Measurements from ENCODE around the gene TMEM196.

Gene TMEM196

DNA sequence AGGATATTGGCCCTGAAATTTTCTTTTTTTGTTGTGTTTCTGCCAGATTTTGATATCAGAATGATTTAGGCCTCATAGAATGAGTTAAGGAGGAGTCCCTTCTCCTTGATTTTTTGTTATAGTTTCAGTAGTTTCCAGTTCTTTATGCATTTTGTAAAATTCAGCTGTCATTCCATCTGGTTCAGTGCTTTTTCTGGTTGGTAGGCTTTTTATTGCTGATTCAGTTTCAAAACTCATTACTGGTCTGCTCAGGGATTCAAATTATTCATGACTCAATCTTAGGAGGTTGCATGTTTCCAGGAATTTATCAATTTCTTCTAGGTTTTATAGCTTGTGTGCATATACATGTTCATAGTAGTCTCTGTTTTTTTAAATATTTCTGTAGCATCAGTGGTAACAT lies 10.1 kb upstream of the TMEM196 start:
- H3K27ac ChIP-seq (ENCODE audit: low read length): no peak overlapping the region
- H3K4me1 ChIP-seq (ENCODE audit: low read length): no peaks in the 10 kb centered on the region
- H2AFZ ChIP-seq (ENCODE audit: low read length): no peak overlapping the region
- H3K4me3 ChIP-seq (ENCODE audit: low read length): no peak overlapping the region
- no peak for DNase-seq
- no peaks in the 10 kb centered on the region for H4K20me1 ChIP-seq (ENCODE audit: insufficient read depth, low read length)
- H3F3A ChIP-seq (ENCODE audit: insufficient read depth, low read length): no peaks in the 10 kb centered on the region
- no peak overlapping the region for H3K4me2 ChIP-seq (ENCODE audit: low read depth, low read length)
- no peaks in the 10 kb centered on the region for H3K27me3 ChIP-seq (replicated peaks; ENCODE audit: insufficient read depth, low read length)
- no peaks in the 10 kb centered on the region for H3K36me3 ChIP-seq (replicated peaks; ENCODE audit: insufficient read depth, low read length)
- no peak overlapping the region for H3K9ac ChIP-seq (ENCODE audit: low read length)
- no peak for TF ChIP-seq EZH2 (optimal IDR thresholded peaks at IDR 0.05; ENCODE audit: low read depth, low read length)
- TF ChIP-seq EZH2phosphoT487 (IDR thresholded peaks at IDR 0.05; ENCODE audit: low read length): no peak
- TF ChIP-seq, protein P1, sequence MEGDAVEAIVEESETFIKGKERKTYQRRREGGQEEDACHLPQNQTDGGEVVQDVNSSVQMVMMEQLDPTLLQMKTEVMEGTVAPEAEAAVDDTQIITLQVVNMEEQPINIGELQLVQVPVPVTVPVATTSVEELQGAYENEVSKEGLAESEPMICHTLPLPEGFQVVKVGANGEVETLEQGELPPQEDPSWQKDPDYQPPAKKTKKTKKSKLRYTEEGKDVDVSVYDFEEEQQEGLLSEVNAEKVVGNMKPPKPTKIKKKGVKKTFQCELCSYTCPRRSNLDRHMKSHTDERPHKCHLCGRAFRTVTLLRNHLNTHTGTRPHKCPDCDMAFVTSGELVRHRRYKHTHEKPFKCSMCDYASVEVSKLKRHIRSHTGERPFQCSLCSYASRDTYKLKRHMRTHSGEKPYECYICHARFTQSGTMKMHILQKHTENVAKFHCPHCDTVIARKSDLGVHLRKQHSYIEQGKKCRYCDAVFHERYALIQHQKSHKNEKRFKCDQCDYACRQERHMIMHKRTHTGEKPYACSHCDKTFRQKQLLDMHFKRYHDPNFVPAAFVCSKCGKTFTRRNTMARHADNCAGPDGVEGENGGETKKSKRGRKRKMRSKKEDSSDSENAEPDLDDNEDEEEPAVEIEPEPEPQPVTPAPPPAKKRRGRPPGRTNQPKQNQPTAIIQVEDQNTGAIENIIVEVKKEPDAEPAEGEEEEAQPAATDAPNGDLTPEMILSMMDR (IDR thresholded peaks at IDR 0.05; ENCODE audit: low read length): no peak
- H3K79me2 ChIP-seq (ENCODE audit: low read length): no peaks in the 10 kb centered on the region
- no peaks in the 10 kb centered on the region for H3K9me2 ChIP-seq (replicated peaks; ENCODE audit: insufficient read depth, low read length)
- no peaks in the 10 kb centered on the region for H3K9me3 ChIP-seq (replicated peaks; ENCODE audit: insufficient read depth, low read length)

DNA sequence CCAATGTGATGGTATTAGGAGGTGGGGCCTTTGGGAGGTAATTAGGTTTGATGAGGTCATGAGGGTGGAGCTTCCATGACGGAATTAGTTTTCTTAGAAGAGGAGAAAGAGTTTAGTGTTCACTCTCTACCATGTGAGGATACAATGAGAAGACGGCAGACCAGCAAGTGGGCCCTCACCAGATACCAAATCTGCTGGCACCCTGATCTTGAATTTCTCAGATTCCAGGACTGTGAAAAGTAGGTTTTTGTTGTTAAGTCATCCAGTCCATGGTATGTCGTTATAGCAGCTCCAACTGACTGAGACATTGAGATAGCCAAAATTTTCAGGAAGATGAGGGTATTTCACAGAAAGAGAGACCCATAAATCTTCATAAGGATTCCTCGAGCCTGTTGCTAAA lies 3.6 kb upstream of the TMEM196 start:
- no peaks in the 10 kb centered on the region for H3F3A ChIP-seq (ENCODE audit: insufficient read depth, low read length)
- no peak overlapping the region for H3K4me3 ChIP-seq (ENCODE audit: low read length)
- H3K36me3 ChIP-seq (replicated peaks; ENCODE audit: insufficient read depth, low read length): no peaks in the 10 kb centered on the region
- H4K20me1 ChIP-seq (ENCODE audit: insufficient read depth, low read length): no peaks in the 10 kb centered on the region
- no peak overlapping the region for H3K27ac ChIP-seq (ENCODE audit: low read length)
- H2AFZ ChIP-seq (ENCODE audit: low read length): no peak overlapping the region
- H3K79me2 ChIP-seq (ENCODE audit: low read length): no peaks in the 10 kb centered on the region
- no peaks in the 10 kb centered on the region for H3K27me3 ChIP-seq (replicated peaks; ENCODE audit: insufficient read depth, low read length)
- H3K4me2 ChIP-seq (ENCODE audit: low read depth, low read length): no peak overlapping the region
- TF ChIP-seq EZH2 (optimal IDR thresholded peaks at IDR 0.05; ENCODE audit: low read depth, low read length): no peak
- TF ChIP-seq, protein P1 (IDR thresholded peaks at IDR 0.05; ENCODE audit: low read length): no peak
- TF ChIP-seq EZH2phosphoT487 (IDR thresholded peaks at IDR 0.05; ENCODE audit: low read length): no peak
- H3K9me2 ChIP-seq (replicated peaks; ENCODE audit: insufficient read depth, low read length): no peaks in the 10 kb centered on the region
- H3K9ac ChIP-seq (ENCODE audit: low read length): no peak overlapping the region
- no peak for DNase-seq
- H3K4me1 ChIP-seq (ENCODE audit: low read length): no peaks in the 10 kb centered on the region
- no peaks in the 10 kb centered on the region for H3K9me3 ChIP-seq (replicated peaks; ENCODE audit: insufficient read depth, low read length)

- no peaks in the 10 kb centered on the region for H3K9me2 ChIP-seq (replicated peaks; ENCODE audit: insufficient read depth, low read length)
- DNase-seq: no peak
Observed at GRCh38 chr7:19775578-19775977, 2.2 kb upstream of the TMEM196 start.

More at GRCh38 chr7:19775578-19775977, 2.2 kb upstream of the TMEM196 start:
- H2AFZ ChIP-seq (ENCODE audit: low read length): no peak overlapping the region
- H4K20me1 ChIP-seq (ENCODE audit: insufficient read depth, low read length): no peaks in the 10 kb centered on the region
- H3F3A ChIP-seq (ENCODE audit: insufficient read depth, low read length): no peaks in the 10 kb centered on the region
- H3K27ac ChIP-seq (ENCODE audit: low read length): no peak overlapping the region
- TF ChIP-seq, protein P1 (IDR thresholded peaks at IDR 0.05; ENCODE audit: low read length): peak; percentile 4; the same call in 1 of the 2 replicates
- no peak for TF ChIP-seq EZH2 (optimal IDR thresholded peaks at IDR 0.05; ENCODE audit: low read depth, low read length)
- H3K4me2 ChIP-seq (ENCODE audit: low read depth, low read length): no peak overlapping the region
- H3K4me3 ChIP-seq (ENCODE audit: low read length): no peak overlapping the region
- no peaks in the 10 kb centered on the region for H3K9me3 ChIP-seq (replicated peaks; ENCODE audit: insufficient read depth, low read length)
- H3K36me3 ChIP-seq (replicated peaks; ENCODE audit: insufficient read depth, low read length): no peaks in the 10 kb centered on the region
- no peaks in the 10 kb centered on the region for H3K27me3 ChIP-seq (replicated peaks; ENCODE audit: insufficient read depth, low read length)
- no peaks in the 10 kb centered on the region for H3K79me2 ChIP-seq (ENCODE audit: low read length)
- H3K4me1 ChIP-seq (ENCODE audit: low read length): no peaks in the 10 kb centered on the region
- no peak overlapping the region for H3K9ac ChIP-seq (ENCODE audit: low read length)

Data from MM.1S (cell line).